DOHH2 (cell line): ENCODE results near the gene LSMEM2.

Experiments used
- EZH2phosphoT487 ChIP-seq: fragments of 200-600 bp; sonication (generic); IDR thresholded peaks from 2 replicates; pipeline ENCODE4 v1.6.1; 2017; ENCODE audit warnings: borderline replicate concordance, mild to moderate bottlenecking, antibody characterized with exemption, low read length, moderate library complexity, mixed read lengths
- TF ChIP-seq, protein P1 (sequence below): fragments of 200-600 bp; sonication (generic); IDR thresholded peaks from one replicate; pipeline ENCODE4 v1.5.1; 2014; ENCODE audit warnings: antibody characterized with exemption, mild to moderate bottlenecking, low read depth, low read length; ENCODE audit not compliant: poor library complexity, severe bottlenecking

- TF ChIP-seq, protein P1, sequence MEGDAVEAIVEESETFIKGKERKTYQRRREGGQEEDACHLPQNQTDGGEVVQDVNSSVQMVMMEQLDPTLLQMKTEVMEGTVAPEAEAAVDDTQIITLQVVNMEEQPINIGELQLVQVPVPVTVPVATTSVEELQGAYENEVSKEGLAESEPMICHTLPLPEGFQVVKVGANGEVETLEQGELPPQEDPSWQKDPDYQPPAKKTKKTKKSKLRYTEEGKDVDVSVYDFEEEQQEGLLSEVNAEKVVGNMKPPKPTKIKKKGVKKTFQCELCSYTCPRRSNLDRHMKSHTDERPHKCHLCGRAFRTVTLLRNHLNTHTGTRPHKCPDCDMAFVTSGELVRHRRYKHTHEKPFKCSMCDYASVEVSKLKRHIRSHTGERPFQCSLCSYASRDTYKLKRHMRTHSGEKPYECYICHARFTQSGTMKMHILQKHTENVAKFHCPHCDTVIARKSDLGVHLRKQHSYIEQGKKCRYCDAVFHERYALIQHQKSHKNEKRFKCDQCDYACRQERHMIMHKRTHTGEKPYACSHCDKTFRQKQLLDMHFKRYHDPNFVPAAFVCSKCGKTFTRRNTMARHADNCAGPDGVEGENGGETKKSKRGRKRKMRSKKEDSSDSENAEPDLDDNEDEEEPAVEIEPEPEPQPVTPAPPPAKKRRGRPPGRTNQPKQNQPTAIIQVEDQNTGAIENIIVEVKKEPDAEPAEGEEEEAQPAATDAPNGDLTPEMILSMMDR = no peak
- no peak for TF ChIP-seq EZH2phosphoT487
Observed at GRCh38 chr3:50314342-50314741, 35.5 kb downstream of the LSMEM2 start.
